Measurements from ENCODE around the gene CD300LD.

DNA sequence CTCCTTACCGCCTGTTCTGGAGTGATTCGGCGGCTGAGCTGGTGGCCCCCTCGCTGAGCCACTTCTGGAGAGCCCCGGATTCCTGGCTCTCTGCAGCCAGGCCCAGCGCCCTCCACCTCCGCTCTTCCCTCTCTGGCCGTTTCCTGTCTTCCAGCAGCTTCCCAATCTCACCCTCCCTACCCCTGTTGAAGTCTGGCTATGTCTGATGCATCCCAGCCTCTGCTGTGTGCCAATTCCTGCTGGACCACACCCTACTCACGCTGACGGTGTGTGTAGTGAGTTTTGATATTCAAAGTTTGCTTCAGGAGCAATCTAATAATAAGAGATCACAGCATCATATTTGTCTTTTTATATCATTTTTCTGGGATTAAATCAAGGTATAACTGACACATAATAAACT lies 9.4 kb downstream of the CD300LD start:
- no peak for TF ChIP-seq EZH2 (IDR thresholded peaks at IDR 0.05; ENCODE audit: low read depth)
- TF ChIP-seq, protein P1, sequence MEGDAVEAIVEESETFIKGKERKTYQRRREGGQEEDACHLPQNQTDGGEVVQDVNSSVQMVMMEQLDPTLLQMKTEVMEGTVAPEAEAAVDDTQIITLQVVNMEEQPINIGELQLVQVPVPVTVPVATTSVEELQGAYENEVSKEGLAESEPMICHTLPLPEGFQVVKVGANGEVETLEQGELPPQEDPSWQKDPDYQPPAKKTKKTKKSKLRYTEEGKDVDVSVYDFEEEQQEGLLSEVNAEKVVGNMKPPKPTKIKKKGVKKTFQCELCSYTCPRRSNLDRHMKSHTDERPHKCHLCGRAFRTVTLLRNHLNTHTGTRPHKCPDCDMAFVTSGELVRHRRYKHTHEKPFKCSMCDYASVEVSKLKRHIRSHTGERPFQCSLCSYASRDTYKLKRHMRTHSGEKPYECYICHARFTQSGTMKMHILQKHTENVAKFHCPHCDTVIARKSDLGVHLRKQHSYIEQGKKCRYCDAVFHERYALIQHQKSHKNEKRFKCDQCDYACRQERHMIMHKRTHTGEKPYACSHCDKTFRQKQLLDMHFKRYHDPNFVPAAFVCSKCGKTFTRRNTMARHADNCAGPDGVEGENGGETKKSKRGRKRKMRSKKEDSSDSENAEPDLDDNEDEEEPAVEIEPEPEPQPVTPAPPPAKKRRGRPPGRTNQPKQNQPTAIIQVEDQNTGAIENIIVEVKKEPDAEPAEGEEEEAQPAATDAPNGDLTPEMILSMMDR (conservative IDR thresholded peaks at IDR 0.05), result no peak
